Measurements from ENCODE around the gene FOXF1.

FOXF1 gene

DNA sequence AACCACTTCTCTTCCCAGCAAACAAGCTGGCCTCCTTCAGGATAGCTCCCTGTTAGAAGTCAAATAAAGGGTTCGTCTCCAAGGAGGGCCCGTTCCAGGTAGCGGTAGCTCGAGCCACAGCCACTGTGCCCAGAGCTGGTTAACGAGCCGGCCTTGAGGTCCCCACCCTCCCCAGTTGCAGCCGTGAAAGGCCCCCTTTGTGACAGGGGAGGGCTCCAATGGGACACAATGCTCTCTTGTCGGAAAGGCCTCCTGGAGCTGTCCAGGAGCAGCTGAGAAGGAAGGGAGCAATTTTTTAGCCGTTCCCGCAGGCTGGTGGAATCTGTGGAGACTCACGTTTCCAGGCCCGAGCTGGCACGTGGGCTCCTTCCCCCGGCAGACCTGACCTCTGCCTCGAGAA, 29.9 kb upstream of the FOXF1 start:
- TF ChIP-seq POLR2A (IDR thresholded peaks at IDR 0.05; ENCODE audit: low read depth, low read length), result no peak
- FAIRE-seq, result no peak

GRCh38 chr16:86481607-86482006, 28.7 kb upstream of the FOXF1 start:
- TF ChIP-seq POLR2A (IDR thresholded peaks at IDR 0.05; ENCODE audit: low read depth, low read length), result no peak
- DNase-seq (ENCODE audit: insufficient read length, low spot score) (no peak), FAIRE-seq (no peak)

More for the DNA sequence above, 29.9 kb upstream of the FOXF1 start:
- DNase-seq (ENCODE audit: insufficient read length, low spot score), result no peak

DNA sequence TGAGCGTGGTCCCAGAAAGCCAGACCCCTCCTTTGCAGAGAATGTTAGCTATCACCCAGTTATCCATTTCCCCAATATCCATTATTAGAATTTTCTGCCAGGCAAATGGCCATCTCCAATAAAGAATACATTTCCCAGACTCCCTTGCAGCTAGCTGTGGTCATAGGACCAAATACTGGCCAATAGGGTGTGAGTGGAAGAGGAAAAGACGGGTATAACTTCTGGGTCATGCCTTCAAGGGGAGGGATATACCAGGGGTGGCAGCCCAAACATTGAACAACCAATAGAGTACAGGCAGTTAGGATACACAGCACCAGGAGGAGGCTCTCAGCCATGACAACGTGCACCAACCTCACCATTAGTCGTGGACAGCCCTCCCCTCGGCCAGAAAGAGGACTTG, 26.1 kb upstream of the FOXF1 start:
- FAIRE-seq, result no peak
- TF ChIP-seq POLR2A (IDR thresholded peaks at IDR 0.05; ENCODE audit: low read depth, low read length), result no peak
- DNase-seq (ENCODE audit: insufficient read length, low spot score), result no peak

GRCh38 chr16:86485746-86486145, 24.6 kb upstream of the FOXF1 start:
- DNase-seq (ENCODE audit: insufficient read length, low spot score), result no peak
- TF ChIP-seq POLR2A (IDR thresholded peaks at IDR 0.05; ENCODE audit: low read depth, low read length), result no peak
- FAIRE-seq, result no peak

- no peak for FAIRE-seq
- DNase-seq (ENCODE audit: insufficient read length, low spot score), result peak; percentile 66
These were observed 19.3 kb upstream of the FOXF1 start for GRCh38 chr16:86490859-86491639.

DNA sequence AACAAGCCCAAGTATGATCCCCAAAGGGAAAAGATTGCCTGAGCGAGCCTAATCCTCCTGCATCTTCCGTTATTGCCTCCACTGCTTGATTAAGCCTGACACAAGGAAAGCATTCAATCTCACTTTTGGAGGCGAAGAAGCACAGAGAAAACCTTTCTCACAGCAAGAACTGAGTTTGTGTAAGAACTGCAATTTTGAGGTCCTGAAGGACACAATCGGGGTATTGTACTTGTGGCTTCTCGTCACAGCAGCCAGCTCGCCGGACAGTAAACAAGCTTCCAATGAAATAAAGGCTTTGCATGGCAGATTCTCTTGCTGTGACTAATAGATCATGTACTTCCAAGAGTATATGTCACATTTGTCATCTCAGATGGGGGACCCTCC, 18.7 kb upstream of the FOXF1 start:
- no peak for FAIRE-seq

More at GRCh38 chr16:86490859-86491639, 19.3 kb upstream of the FOXF1 start:
- no peak for TF ChIP-seq POLR2A (IDR thresholded peaks at IDR 0.05; ENCODE audit: low read depth, low read length)

GRCh38 chr16:86492267-86492960, 17.9 kb upstream of the FOXF1 start:
- no peak for TF ChIP-seq POLR2A (IDR thresholded peaks at IDR 0.05; ENCODE audit: low read depth, low read length)
- FAIRE-seq (no peak), DNase-seq (ENCODE audit: insufficient read length, low spot score) (no peak)

More for the DNA sequence above, 18.7 kb upstream of the FOXF1 start:
- no peak for TF ChIP-seq POLR2A (IDR thresholded peaks at IDR 0.05; ENCODE audit: low read depth, low read length)
- no peak for DNase-seq (ENCODE audit: insufficient read length, low spot score)

- no peak for TF ChIP-seq POLR2A (IDR thresholded peaks at IDR 0.05; ENCODE audit: low read depth, low read length)
- FAIRE-seq (no peak), DNase-seq (ENCODE audit: insufficient read length, low spot score) (no peak)
These were observed 17.2 kb upstream of the FOXF1 start for GRCh38 chr16:86492961-86493629.

DNA sequence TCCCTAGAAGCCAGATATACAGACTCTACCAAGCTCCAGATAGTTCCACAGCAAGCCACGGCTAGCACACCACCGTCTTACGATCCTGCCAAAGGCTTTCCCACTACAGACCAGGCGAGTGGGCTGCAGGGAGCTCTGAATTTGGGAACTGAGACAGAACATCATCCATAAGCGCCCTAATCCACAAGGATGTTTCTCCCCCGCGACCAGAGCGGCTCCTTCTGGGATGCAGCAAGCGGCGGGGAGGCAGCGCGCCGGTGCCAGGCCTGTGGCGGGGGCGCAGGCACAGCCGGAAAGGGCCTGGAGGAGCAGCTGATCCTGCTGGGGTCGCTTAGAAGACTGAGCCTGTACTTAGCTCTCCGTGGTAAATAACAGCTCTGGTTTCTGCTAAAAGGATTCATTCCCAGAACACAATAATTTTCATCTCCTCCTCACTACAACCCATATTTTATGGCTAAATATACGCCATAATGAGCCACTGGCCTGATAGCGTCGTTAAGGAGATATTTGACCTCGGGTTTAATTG, 16.2 kb upstream of the FOXF1 start:
- DNase-seq (ENCODE audit: insufficient read length, low spot score) (no peak), FAIRE-seq (no peak)
- TF ChIP-seq POLR2A (IDR thresholded peaks at IDR 0.05; ENCODE audit: low read depth, low read length), result no peak

GRCh38 chr16:86494565-86495356, 15.6 kb upstream of the FOXF1 start:
- DNase-seq (ENCODE audit: insufficient read length, low spot score) (no peak), FAIRE-seq (no peak)
- TF ChIP-seq POLR2A (IDR thresholded peaks at IDR 0.05; ENCODE audit: low read depth, low read length), result no peak

DNA sequence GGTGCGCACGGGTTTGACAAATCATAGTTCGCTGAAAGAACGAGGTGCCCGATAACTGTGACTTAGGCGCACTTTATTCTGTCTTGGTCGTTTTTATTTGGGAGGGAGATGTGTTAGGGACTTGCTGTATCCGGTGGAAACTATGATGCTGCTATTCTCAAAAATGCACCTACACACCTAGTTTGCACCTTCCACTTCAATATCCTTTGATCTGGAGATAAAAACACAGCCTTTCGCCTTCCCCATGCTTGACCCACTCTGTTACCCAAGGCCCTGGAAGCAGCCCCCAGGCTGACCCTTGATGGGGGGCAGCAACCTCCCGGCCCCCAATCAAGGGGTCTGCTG, 15.0 kb upstream of the FOXF1 start:
- TF ChIP-seq POLR2A (IDR thresholded peaks at IDR 0.05; ENCODE audit: low read depth, low read length), result no peak
- no peak for DNase-seq (ENCODE audit: insufficient read length, low spot score)
- no peak for FAIRE-seq

- no peak for FAIRE-seq
- no peak for DNase-seq (ENCODE audit: insufficient read length, low spot score)
- no peak for TF ChIP-seq POLR2A (IDR thresholded peaks at IDR 0.05; ENCODE audit: low read depth, low read length)
These were observed 14.5 kb upstream of the FOXF1 start for GRCh38 chr16:86495756-86496261.

- no peak for DNase-seq (ENCODE audit: insufficient read length, low spot score)
- FAIRE-seq, result no peak
- TF ChIP-seq POLR2A (IDR thresholded peaks at IDR 0.05; ENCODE audit: low read depth, low read length), result no peak
These were observed 13.9 kb upstream of the FOXF1 start for GRCh38 chr16:86496262-86496928.

Data from H54 (cell line).